Inflammatory macrophage treated with lipopolysaccharide for 1 hour (primary cell): ENCODE data around the gene CXCR1.
"Not testable (repeated sequence)": the region's sequence is repeated elsewhere in the genome, so short reads cannot be mapped to it uniquely, and the experiment has no call there.

ENCODE experiments used
- DNase-seq, 2 donors: peaks; one replicate each; pipeline ENCODE4 v3.0.0-alpha.2; 2020 to 2022

Gene CXCR1

DNA sequence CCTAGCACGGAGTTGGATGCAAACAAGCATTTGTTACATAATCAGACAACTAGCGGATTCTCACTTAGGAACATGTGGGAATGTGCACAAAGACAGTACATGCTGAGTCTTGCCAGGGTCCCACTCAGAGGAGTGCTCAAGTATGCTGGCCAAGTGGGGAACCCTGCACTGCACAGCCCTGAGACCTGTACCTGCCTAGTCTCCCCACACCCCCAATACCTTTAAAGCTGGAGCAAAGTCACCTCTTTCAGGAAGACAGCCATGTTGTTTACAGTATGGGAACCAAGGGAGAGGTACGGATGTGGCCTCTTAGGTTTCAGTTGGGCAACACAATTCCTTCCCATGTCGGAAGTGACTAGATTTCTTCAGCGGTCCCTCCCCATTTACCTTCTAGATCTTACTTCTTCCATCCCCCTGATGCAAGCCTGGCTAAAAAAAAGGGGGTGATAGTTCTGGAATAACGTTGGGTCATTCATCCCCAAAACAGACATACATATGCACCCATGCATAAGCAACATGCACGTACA lies 10.7 kb downstream of the CXCR1 start:
- no peak for DNase-seq

DNA sequence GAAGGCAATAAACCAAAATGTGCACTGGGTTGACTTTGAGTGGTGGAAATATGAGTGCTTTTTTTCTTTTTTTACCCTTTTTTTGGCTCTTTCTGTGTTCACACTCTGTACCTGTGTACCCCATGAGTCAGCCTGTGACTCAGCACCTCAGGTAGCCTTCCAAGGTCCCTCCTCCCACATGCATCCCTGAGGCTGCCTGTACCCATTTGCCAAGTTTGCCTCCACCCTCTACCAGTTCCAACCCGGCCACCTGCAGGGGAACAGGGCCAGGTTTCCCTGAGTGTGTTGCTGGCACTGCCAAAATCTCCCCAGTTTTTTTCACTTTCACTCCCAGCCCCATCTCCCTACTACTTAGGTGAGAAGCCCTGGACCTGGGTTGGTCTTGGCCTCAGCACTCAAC lies 14.0 kb downstream of the CXCR1 start:
- DNase-seq = no peak

DNA sequence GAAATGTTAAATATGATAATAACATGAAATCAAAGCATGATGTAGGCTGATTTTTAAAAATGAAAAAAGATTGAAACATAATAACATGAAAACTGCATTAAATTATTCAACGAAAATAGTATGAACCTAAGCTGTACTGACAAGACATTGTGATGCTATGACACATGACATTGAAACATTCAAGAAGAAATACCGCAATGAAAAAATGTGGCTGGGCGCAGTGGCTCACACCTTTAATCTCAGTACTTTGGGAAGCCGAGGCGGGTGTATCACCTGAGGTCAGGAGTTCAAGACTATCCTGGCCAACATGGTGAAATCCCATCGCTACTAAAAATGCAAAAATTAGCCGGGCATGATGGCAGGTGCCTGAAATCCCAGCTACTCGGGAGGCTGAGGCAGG lies 14.6 kb downstream of the CXCR1 start:
- DNase-seq = no peak

DNA sequence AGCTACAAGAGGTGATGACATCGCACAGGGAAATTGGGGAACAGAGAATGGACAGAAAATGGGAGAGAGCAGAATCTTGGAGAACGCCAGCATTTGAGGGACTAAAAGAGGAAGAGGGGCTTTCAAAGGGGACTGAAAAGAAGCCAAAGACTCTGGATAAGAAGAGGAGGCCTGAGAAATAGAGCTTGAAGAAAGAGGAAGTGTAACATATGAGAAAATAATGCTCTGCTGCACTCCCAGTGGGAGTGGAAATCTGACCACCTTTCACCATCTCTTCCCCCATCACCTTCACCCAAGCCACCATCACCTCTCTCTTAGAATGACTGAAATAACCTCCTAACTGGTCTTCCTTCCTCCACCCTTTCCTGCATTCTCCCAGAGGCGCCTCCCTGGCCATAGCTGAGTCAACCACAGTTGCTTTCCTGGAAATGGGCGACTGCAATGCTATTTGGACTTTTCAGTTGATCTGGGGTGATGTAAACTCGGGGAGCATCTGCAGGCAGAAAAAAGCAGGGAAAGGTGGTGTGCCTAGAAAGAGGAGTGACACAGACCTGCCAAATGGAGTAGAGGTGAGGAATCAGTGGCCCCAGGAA lies 16.8 kb downstream of the CXCR1 start:
- DNase-seq = no peak

DNA sequence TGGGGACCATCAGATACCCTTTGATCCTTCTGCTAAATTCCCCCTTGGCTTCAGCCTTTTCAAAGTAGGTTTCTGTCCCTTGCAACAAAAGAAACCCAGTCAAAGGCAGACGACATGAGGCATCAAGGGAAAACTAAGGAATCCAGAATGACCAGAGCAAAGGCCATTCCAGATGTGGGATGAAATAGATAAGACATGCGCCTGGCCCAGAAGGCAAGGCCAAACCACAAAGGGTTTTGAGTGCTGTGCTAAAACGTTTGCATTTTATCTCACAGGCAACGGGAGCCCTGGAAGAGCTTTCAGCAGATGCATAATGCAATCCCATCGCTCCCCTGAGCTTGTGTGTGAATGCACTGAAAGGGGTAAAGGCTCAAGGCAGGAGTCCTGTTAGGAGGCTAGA lies 17.7 kb downstream of the CXCR1 start:
- no peak for DNase-seq

DNA sequence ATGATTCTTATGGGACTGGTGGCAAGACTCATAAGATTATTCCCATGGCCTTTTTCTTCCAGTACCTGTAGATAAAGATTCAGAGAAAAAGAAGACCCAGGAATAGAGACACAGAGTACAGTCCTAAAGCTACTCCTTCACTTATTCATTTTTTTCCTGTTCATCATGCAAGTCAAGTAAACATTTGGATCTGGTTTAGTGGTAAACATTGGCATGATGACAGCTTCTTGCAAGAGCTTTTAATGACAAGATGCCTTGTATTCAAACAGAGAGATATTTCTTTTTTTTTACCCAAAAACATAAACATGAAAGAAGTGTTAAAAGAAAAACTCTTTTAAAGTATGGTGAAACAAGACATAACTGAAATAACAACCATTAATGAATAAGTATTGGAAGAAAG lies 20.7 kb downstream of the CXCR1 start:
- no peak for DNase-seq

DNA sequence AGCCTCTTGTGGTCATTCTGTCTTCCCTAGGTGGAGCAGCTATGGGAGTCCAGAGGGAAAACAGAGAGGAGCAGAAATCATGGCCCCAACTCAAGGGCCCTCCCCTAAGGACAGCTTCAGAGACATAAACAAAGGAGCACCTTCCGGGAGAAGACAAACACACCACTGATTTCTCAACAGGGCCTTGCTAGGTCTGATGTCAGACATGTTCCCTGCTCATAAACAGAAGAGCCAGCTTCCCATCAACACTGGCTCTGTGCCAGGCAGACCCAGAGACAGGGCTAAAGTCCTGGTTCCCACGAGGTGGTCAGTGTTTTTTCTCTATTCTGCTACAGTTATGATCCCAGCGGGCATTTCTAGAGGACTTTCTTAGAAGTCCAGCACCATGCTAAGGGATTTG lies 21.6 kb downstream of the CXCR1 start:
- no peak for DNase-seq

DNA sequence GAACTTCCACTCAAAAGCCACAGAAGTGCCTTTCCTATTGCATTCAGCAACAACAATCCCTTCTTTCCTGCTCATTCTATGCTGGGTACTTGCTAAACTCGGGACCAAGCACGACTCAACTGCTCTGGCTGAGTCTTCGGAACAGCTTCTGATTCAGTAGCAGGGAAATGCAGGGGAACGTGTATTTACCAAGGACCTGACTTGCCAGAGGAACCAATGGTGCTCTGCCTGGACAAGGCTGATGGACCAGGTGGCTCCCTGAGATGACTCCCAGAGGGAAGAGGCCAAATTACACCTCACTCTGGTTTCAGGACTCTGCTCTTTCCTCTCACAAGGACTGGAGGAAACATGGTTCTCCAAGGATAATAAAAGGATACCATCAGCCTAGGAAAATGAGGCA lies 28.7 kb downstream of the CXCR1 start:
- DNase-seq = no peak

DNA sequence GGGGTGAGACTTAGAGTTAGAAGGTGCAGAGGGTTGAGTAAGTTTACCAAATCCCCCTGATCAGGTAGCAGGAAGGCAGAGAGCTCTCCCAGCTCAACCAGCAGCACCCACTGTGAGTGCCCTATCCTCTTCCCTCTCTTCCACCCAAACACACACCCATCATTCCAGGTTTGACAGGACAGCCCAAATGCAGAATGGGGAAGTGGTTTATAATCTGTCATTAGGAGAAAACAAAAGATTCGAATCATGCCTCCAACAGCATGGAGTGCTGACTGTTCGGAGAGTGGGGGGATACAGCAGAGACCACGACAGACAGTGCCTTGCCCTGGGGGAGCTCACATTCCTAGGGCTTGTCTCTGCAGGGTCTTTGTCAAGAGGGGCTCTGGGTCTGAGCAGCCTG lies 29.2 kb downstream of the CXCR1 start:
- DNase-seq = no peak

DNA sequence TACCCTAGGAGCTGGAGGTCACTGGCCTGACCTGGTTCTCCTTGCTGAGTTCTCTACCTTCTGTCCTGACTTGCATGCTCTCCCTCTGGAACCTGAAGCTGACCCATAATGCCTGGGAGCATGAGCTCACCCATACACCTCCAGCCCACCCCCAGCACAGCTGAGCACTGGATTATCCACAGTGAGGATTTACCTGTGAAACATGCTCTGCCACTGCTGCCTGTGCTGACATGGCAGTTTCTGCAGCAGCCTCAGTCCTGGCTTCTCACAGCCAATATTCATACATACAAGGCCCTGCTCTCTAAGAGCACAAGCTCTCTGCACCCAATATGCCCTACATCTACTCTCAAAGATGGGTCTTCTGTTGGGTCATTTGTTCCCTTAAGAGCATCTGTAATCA lies 35.9 kb downstream of the CXCR1 start:
- no peak for DNase-seq

DNA sequence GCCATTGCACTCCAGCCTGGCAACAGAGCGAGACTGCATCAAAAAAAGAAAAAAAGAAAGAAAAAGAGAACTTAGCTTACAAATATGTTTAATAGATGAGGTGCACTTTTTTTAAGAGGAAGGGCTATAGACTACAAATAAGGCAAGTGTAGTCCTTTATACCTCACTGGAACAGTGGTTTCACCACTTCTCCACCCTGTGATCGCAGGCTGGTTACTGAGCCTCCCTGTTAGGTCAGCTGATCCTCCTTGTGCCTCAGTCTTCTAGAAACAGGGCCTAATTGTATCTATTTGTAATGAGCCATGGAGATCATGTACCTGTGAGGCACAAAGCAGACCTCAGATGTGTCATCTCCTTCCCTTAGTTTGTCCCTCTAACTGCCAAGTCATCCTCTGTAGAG lies 36.4 kb downstream of the CXCR1 start:
- no peak for DNase-seq

DNA sequence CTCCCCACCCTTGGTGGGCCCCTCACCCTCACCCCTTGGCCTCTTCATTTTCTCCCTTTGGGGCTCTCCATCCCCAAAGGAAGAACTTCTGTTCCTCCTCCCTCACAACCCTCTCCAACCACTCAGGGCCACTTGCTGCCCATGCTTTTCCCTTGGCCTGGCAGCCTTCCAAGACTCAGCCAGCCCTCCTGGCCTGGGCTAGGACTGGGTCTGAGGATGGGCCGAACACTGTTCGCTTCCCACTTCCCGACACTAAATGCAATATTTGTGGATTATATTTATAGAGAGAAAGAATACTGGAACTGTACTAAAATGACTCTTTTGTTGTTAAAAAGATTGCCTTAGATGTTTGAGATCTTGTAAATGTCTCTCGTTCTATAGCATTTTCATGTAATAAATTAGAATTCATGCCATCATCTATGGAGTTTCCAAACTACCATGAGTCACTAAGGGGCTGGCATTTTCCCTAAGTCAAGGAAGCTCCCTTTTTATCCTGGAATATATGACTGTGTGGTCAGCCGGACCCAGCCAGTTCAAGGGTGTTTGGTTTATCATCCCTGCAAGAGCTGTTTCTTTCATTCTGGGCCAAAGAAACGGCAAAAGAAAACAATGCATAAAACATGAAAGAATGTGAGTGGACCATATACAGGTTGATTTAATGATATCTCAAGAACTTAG lies 37.2 kb downstream of the CXCR1 start:
- no peak for DNase-seq

DNA sequence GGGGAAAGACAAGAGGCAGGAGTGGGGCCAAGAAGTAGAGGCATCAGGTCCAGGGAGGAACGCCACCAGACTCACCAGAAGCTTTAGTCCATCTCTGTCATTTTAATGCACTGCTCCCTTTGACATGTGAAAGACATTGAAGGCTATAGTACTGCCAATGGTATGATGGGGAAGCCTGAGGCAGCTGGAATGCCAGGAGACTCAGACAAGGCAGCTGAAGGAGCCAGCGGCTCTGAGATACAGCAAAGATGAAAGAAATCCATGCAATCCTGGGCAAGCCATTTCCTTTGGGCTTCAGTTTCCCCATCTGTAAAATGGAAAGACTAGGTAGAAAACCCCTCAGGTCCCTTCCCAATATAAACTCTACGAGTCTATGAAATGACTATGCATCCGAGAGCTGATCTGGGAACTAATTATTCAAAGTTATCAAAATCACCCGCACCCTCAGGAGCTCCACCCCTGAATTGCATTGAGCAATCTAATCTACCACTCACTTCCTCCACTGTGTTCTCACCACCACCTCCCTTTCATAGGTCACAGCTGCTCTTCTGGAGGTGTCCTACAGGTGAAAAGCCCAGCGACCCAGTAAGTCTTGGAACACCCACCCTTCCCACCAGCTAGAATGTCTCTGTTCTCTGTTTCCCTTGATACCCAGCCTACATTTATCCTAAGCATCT lies 37.8 kb downstream of the CXCR1 start:
- DNase-seq = no peak

DNA sequence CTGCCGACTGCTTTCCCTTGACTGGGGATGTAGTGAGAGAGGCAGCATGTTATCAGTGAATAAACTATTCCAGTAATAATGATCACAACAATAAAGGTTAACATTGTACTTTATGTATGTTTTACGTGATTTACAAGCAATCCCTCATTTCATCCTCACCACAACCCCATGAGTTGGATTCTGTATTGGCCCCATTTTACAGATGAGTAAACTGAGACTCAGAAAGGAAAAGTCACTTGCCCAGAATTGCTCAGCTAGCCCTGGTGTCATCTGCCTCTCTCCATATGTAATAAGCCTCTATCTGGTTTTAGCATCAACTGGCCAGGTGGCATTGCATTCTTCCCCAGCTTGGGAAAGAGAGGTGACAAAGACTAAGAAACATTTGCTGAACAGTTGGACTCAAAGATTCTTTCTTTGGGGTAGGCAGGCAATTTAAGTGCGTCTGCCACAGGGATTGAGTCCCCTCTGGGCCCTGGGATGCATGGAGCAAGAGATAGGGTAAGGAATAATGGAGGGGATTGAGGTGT lies 38.8 kb downstream of the CXCR1 start:
- no peak for DNase-seq

DNA sequence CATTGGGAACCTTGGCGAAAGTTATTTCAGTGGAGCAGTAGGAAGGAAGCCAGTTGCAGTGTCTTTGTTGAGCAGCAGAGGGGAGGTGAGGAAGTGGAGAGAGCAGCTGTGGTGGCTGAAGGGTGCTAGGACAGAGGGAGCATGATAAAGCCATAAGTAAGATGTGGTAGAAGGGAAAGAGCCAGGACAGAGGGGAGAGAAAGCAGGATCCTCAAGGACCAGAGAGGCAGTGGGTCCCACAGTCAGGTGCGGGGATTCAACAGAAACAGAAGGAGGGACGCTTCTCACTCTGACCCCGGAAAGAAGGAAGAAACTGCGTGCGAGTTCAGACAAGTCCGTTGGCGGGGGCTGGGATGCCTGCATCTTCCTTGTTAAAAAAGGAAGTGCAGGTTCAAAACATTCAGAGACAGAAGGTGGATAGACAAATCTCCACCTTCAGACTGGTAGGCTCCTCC lies 41.1 kb downstream of the CXCR1 start, which contains the start of gene CXCR2:
Gene CXCR2 (plus strand): TSS at position 403 of the 455 bp plus-strand sequence. CDS start 8,774 bp downstream, outside the sequence.
- DNase-seq = peak in 1 of 2 donors; percentile 41

DNA sequence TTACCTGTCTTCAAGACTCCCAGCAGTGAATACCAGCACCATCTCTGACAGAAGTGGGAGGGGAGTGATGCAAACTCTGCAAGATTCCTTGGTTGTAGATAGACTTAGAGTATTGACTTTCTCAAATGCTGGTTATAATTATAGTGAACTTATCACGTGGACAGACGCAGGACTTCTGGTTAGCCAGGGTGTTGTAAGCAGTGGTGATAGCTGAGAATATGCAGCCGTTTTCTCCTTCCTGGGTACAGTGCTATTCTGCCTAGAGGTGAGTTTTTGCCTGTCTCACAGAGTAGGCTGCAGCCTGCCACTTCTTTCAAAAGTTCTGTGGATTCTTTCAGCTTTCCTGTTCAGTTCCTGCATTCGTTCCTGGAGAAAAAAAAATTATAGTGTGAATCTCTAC lies 41.7 kb downstream of the CXCR1 start:
- no peak for DNase-seq

DNA sequence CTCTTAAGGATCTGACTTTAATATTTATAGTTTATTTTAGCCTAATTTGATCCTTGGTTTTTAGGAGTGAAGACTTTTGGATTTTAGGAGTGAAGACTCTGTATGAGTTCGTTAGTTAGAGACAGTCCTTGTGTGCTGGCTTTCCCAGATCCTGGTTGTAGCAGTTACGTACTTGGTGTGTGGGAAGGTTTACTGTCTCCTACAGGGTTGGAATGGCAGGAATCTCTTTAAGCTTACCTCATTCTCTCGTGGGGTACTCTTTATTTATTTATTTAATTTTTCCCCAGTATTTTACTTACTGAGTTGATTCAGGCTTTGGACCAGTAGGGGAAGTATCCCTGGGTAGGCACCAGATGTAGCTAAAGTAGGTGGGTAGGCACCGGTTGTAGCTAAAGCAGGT lies 42.8 kb downstream of the CXCR1 start:
- no peak for DNase-seq

DNA sequence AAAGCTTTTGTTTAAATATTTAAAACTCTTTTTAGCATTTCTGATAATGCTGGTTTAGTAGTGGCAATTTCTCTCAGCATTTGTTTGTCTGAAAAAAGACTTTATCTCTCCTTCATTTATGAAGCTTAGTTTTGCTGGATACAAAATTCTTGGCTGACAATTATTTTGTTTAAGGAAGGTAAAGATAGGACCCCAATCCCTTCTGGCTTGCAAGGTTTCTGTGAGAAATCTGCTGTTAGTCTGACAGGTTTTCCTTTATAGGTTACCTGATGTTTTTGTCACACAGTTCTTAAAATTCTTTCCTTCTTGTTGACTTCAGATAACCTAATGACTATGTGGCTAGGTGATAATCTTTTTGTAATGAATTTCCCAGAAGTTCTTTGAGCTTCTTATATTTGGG lies 44.5 kb downstream of the CXCR1 start:
- not testable (repeated sequence) for DNase-seq

DNA sequence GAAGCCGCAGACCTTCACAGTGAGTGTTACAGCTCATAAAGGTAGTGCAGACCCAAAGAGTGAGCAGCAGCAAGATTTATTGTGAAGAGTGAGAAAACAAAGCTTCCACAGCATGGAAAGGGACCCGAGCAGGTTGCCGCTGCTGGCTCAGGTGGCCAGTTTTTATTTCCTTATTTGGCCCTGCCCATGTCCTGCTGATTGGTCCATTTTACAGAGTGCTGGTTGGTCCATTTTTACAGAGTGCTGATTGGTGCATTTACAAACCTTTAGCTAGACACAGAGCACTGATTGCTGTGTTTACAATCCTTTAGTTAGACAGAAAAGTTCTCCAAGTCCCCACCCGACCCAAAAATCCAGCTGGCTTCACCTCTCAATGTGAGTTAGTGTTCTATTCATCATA lies 45.0 kb downstream of the CXCR1 start:
- DNase-seq = not testable (repeated sequence)
